Adipose tissue (tissue), 3 donors: ENCODE results near the gene SFTPB. TPM values are rescaled to one million over a fixed set of nuclear protein-coding genes. Genes with fewer than 3 reads are reported as not detected.
"Not testable (repeated sequence)": the region's sequence is repeated elsewhere in the genome, so short reads cannot be mapped to it uniquely, and the experiment has no call there.

ENCODE experiments used
- H3K27ac ChIP-seq: one replicate; pipeline ENCODE4 v1.5.1; 2013; ENCODE audit warnings: low read depth, low read length
- WGBS, 3 donors: extraction: QIAGEN DNeasy Blood & Tissue Kit; methylation state at CpG; one replicate each; pipeline ENCODE4 v1.1.7; 2013; 5-methylcytosine and 5-hydroxymethylcytosine counted together
- polyA plus RNA-seq, 3 donors: library from polyadenylated mRNA; stranded (reverse); fragments of 200-250 nt; gene quantifications; one replicate each; pipeline ENCODE4 v1.2.3, GENCODE V29; 2013
- donor health status: healthy with polysubstance abuse.
- donor health status: Bipolar disorder and iron deficiency.
- donor health status: healthy.

The SFTPB gene
- polyA plus RNA-seq, 3 donors = 1.7 to 2.4 TPM; not detected in 1

DNA sequence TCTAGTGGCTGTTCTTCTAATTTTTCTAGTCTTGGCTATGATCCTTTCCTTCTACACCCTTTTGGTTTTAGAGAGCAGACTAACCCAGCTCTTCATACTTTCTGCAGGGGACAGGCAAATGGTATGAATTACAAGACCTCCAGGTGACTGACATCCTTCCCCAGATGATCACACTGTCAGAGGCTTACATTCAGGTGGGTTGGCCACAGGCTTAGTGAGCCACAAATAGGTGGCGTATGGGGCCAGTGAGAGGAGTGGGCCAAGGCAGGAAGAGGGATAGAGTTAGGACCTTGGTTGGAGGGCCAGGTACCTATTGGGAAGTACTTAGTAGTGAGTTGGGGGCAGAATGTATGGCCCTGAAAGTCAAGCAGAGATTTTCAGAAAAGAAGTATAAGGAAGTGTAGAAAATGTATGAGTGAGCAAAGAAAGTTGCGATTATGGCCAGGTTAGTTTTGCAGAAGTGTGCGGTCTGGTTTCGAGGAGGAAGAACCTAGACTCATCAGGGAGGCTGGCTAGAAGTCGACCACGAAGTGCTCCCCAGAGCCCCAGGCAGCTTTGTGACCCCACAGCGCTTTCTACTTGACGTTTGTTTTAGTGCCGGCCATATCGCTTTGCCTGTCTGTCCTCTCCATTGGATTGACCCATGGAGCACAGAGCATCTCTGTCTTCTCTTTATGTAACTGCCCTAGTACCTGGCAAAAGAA lies 20.0 kb downstream of the SFTPB start:
- H3K27ac ChIP-seq = no peak overlapping the region
- 81 to 95% (median 84%) methylated on average over 10 of the region's 10 CpGs for WGBS, 3 donors

DNA sequence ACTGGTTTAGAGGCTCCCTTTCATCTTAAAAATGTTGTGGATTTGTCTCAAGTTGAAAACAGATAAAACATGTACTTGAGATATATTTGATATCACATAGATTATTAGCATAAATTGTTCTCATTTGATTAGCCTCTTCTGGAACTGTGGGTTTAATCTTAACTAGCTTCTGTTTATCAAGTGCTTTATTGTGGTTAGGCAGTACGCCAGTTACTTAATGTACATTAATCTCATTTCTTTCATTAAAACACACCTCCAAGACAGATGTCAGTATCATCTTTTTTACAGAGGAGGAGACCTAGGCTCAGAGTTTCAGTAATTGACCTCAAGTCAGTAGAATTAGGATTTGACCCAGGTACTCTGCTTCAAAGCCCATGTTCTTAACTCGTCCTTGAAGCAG lies 21.8 kb downstream of the SFTPB start:
- 89 to 93% (median 89%) methylated on average over 2 of the region's 2 CpGs for WGBS, 3 donors
- H3K27ac ChIP-seq = no peak overlapping the region

DNA sequence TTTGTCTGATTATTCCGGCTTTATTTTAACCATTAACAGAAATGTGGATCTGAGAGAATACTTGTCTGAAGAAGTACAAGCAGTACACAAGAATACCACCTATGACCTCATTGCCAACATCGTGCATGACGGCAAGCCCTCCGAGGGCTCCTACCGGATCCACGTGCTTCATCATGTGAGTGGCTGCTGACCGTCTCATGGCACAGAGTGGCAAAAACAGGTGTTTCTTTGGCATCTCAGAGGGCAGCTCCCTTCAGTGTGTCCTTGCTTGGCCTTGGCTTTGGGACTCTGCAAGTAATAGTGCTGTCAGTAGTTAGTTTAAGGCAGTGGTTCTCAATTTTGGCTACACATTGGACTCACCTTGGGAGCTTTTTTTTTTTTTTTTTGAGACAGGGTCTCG lies 23.1 kb downstream of the SFTPB start:
- H3K27ac ChIP-seq = no peak overlapping the region
- 95% methylated on average over 7 to 8 of the region's 8 CpGs for WGBS, 3 donors

DNA sequence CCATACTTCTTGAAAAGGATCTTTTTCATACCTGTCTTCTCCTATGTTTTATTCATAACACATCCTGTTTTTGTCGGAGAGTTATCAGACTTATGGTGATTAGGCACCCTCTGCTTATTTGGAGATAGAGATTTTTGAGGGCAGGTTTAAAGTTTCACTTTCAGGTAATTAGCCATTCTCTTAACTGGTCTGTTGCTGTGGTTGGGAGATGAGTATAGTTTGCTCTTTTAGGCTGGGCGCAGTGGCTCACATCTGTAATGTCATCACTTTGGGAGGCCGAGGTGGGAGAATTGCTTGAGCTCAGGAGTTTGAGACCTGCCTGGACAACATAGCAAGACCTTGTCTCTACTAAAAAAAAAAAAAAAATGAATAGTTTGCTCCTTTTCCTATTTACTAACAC lies 25.3 kb downstream of the SFTPB start:
- no peak overlapping the region for H3K27ac ChIP-seq
- 79 to 94% (median 93%) methylated on average over 3 of the region's 3 CpGs for WGBS, 3 donors

DNA sequence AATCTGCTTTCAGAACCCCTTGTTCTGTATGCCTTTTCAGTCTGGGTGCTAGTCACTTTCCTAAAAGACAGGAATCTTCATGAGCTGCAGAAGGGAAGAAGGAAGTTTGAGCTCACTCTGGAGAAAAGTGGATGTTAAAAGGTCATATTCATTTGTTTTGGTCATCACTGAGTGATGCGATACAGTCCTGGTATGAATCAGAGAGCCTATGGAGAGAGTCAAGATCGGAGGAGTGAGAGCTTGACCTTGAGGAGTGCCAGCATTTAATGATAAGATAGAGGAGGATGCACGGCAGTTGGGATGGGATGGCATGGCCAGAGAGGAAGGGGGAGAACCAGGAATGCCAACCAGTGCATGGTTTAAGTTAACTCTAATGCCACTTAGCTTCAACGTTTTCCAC lies 32.4 kb downstream of the SFTPB start:
- no peak overlapping the region for H3K27ac ChIP-seq
- WGBS, 3 donors = 47 to 74% (median 70%) methylated on average over 4 of the region's 4 CpGs

DNA sequence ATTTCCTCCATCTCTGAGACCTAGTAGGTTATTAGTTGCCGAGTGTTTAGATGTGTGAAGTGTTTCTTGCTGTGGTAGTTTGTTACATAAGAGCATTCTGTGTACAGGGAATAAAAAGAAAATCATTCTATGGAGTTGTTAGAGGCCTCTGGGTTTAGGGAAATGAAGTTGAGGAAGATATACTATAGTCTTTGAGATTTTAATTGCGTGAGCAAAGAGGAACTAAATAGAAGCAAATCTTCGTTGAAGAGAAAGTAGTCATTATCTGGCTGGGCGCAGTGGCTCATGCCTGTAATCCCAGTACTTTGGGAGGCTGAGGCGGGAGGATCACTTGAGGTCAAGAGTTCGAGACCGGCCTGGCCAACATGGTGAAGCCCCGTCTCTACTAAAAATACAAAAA lies 33.0 kb downstream of the SFTPB start:
- H3K27ac ChIP-seq = no peak overlapping the region
- WGBS, 3 donors = 77 to 87% (median 78%) methylated on average over 8 of the region's 8 CpGs

DNA sequence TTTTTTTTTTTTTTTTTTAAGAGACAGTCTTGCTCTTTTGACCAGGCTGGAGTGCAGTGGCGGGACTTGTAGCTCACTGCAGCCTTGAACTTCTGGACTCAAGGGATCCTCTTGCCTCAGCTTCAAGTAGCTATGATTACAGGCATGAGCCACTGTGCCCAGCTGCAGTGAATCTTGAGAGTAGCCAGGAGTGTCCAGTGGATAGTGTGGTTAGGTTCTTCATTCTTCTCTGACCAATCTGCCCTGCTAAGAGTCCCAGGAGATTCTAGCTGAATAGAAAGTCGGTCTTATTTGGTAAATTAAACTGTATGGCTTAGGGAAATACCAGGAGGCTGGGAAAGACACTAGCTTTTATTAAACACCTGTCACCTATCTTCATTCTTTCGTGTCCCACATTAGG lies 36.7 kb downstream of the SFTPB start:
- H3K27ac ChIP-seq = no peak overlapping the region
- 79 to 89% (median 89%) methylated on average over 3 of the region's 3 CpGs for WGBS, 3 donors

DNA sequence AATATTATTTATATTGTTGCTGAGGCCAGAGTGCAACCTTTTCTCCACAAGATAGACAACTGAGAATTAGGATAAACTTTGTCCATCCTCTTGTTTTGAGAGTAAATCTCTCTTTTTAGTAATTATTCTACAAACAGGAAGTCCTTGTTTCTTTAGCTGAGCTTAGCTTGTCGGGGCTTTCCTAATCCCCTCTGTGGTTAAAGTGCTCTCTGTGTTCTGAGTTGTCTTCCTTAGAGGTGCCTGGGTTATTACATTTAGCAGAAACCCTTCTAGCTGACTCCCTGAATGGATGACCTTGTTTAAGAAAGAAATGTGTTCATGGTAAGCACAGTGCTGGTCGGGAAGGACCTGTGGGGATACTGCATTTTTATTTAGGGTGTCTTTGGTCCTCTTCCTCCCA lies 39.3 kb downstream of the SFTPB start:
- H3K27ac ChIP-seq = no peak overlapping the region
- 56 to 77% (median 67%) methylated on average over 2 of the region's 2 CpGs for WGBS, 3 donors

DNA sequence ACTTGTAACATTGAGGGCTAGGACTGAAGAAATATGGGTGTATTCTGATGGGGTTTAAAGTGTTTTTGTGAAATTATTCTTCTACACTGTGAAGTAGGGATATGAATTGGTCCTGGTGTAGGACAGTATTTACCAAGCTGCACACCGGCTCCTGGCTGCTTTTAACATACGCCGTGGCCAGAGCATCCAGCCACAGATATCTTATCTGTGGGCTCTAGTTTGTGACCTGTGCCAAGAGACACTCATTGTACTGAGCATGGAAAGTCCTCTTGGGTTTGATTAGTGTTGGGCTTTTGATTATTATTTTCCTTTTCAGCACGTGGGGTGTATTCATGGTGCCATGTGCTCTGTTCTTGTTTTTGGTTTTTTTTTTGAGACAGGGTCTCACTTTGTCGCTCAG lies 44.0 kb downstream of the SFTPB start:
- 75 to 96% (median 89%) methylated on average over 5 of the region's 5 CpGs for WGBS, 3 donors
- no peak overlapping the region for H3K27ac ChIP-seq

DNA sequence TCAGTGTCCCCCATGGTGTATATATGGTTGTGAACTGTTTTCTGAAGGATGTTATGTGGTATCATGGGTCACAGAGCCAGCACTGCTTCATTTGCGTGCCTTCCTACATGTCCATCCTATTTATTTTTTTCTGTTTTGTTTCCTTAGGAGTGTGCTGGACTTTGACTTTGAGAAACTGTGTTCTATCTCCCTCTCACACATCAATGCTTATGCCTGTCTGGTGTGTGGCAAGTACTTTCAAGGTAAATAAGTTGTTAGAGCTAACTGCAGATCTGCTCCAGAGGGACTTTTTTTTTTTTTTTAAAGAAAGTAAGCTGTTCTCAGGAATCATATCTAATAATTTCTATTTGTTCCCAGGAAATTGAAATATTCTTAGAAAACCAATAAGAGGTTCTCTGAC lies 46.7 kb downstream of the SFTPB start:
- no peak overlapping the region for H3K27ac ChIP-seq
- 91 to 100% (median 93%) methylated on average over 1 of the region's 1 CpG for WGBS, 3 donors

DNA sequence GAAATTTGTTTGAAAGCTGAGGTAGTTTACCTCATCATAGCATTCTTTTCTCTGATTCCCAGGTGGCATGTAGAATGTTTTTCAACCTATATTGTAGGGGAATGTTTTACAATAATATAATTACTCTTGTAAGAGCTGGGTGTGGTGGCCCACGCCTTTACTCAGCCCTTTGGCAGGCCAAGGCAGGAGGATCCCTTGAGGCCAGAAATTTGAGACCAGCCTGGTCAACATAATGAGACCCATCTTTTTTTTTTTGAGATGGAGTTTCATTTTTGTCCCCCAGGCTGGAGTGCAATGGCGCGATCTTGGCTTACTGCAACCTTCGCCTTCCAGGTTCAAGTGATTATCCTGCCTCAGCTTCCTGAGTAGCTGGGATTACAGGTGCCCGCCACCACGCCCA lies 48.4 kb downstream of the SFTPB start:
- 92 to 95% (median 94%) methylated on average over 6 of the region's 6 CpGs for WGBS, 3 donors

DNA sequence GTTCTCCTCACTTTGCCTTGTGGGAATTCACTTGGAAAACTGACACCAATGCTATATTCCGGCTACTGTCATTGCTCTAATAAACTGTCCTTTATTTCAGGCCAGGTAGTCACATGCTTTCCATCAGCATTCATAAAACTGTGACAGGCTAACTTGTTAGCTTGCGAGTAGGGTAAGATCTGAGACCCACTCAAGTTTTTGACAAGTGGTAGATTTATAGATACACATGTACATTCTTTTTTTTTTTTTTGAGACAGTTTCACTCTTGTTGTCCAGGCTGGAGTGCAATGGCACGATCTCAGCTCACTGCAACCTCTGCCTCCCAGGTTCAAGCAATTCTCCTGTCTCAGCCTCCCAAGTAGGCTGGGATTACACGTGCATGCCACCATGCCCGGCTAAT lies 50.3 kb downstream of the SFTPB start:
- WGBS, 3 donors = 72 to 89% (median 86%) methylated on average over 5 of the region's 5 CpGs

More for the DNA sequence above, 48.4 kb downstream of the SFTPB start:
- H3K27ac ChIP-seq = no peak overlapping the region

DNA sequence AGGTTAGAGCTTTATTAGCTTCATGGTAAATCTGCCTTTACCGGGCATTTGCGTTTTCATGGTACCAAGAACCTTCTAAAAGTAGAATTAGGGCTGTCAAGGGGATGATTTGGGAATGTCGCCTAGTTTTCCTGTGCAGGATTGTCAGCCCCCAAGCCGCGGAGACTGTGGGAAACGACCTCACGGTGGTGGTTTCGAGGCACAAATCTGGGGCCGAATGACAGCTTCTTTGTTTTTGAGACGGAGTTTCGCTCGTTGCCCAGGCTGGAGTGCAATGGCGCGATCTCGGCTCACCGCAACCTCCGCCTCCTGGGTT lies 52.6 kb downstream of the SFTPB start:
- WGBS, 3 donors = 81 to 90% (median 88%) methylated on average over 17 of the region's 17 CpGs
- no peak overlapping the region for H3K27ac ChIP-seq

More for the DNA sequence above, 50.3 kb downstream of the SFTPB start:
- not testable (repeated sequence) for H3K27ac ChIP-seq

DNA sequence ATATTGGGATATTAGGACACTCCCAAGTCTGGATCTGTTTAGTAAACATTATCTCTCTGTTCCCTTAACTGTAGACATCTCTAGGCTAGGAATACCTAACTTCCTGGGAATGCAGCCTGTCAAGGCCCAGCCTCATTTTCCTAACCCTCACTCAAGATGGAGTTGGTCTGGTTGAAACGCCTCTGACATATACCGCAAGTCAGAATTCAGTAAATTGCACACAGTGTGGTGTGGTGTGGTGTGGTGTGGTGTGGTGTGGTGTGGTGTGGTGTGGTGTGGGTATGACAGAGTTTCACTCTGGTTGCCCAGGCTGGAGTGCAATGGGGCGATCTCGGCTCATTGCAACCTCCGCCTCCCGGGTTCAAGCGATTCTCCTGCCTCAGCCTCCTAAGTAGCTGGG lies 53.2 kb downstream of the SFTPB start:
- H3K27ac ChIP-seq = not testable (repeated sequence)
- WGBS, 3 donors = 94 to 97% (median 95%) methylated on average over 7 of the region's 7 CpGs

DNA sequence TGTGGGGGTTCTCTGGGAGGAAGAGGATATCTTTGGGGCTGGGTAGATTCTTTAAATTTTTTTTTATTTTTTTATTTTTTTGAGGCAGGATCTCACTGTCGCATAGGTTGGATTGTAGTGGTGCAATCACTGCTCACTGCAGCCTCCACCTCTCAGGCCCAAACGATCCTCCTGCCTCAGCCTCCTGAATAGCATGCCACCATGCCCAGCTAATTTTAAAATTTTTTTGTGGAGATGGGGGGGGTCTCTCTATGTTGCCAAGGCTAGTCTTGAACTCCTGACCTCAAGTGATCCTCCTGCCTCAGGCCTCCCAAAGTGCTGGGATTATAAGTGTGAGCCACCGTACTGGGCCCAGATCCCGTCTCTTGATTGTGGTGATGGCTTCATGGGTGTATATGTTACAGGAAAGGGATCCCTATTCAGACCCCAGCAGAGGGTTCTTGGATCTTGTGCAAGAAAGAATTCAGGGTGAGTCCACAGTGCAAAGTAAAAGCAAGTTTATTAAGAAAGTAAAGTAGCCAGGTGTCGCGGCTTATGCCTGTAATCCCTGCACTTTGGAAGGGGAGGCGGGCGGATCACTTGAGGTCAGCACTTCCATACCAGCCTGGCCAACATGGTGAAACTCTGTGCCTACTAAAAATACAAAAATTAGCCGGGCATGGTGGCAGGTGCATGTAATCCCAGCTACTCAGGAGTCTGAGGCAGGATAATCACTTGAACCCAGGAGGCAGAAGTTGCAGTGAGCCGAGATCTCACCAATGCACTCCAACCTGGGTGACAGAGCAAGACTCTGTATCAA lies 54.1 kb downstream of the SFTPB start:
- 82 to 91% (median 85%) methylated on average over 10 of the region's 10 CpGs for WGBS, 3 donors
- H3K27ac ChIP-seq = no peak overlapping the region

DNA sequence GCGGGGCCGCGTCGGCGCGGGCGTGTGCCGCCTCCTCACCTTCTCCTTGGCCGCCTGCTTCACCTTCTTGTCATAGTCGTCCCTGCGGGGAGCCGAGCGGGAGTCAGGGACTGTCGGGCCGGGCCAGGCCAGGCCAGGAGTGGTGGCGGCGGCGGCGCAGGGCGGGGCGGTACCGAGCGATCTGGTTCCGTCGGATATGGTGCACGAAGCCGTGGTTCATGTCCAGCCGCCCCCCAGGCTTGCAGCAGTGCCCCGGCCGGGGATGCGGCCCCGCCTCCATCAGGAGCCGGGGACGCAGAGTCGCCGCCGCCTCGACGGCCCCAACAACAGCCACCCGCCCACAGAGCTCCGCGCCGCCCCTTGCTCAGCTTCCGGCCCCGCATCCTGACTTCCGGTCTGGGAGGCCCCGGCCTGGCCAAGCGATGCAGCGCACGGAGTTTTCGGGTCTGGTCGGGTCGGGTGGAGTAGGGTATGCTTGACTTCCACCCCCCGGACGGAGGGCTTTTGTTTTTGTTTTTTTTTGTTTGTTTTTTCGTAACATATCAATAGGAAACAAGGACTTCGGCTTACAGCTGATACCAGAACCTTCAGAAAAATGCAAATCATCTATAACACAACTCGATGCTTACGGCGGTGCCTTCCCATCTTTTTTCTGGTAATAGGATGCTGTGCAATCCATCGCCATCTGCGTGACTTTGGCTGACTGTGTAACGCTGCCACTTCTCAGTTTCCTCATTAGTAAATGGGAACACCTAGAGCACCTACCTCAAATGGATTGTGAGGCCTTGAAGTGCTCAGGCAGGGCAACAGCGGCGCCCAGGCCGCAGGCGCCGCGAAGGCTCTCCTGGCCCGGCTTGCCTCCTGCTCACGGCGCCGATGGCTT lies 56.1 kb downstream of the SFTPB start, which contains the start of gene C2orf68:
TSS of gene C2orf68 (minus strand) at position 362 of the 883 bp plus-strand sequence. CDS start at position 280, 82 bp downstream.
- WGBS, 3 donors = 7 to 12% (median 10%) methylated on average over 59 to 73 of the region's 73 CpGs

DNA sequence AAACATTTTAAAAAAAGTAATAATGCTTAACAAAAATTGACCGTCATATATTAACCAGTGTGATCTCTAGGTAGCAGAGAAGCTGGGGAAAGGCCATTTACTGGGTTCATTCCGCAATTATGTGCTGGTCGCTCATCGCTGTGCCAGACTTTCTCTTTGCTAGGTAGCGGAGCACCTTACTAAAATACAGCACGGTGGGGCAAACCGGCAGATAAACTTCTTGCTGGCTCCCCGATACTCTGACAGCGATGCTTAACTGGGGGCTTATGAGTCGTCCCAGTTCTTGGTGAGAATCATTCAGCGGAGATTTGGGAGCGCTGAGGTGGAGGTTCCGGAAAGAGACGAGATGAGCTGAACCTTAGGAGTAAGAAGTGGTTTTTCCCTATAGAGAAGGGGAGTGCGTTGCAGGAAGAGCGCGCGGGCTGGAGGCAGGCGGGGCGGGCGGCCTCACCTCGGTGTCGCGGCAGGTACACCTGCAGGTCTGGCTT lies 56.7 kb downstream of the SFTPB start:
- no peak overlapping the region for H3K27ac ChIP-seq
- 5 to 11% (median 8%) methylated on average over 23 to 24 of the region's 24 CpGs for WGBS, 3 donors

More for the DNA sequence above, 56.1 kb downstream of the SFTPB start, which contains the start of gene C2orf68:
- H3K27ac ChIP-seq = peak within 1 kb of the TSS; percentile 86
